ENCODE measurements around the gene SIDT2. TPM values are rescaled to one million over a fixed set of nuclear protein-coding genes. Genes with fewer than 3 reads are reported as not detected.
A peak's percentile ranks its signal among the peaks of the same experiment; 100 is the strongest.

Gene SIDT2
- total RNA-seq, 1 experiment from 2014 or later = 37.0 TPM

DNA sequence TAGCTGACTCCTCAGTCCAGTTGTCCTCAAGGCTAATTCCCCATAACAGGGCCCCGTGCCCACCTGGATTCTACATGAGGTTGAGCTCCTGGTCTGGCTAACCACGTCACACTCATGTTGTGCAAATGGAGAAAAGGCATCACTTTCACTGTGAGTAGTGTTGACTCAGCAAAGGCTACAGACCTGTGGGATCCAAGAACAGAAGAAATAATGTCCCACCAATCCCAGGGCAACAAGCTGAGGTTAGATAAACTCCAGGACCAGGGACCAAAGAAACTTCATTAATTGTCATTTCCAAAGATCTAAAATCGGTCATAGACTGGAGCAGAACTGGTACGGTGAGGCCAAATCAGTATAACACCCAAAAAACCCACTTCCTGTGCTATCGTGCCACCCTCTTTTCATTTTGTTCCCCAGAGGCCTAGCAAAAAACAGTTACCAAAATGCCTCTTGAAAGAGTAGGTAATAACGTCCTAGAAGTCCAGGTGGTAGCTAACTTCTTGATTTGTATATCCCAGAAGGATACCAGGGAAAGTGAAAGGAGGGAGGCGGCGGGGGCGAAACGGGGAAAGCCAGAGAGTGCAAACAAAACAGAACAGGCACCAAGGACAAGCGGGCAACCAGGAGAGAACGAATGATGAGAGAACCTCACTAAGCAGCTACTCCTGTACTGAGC lies 51.9 kb downstream of the SIDT2 start:
- RAD21 ChIA-PET (ENCODE audit: low non-redundant PET in 1 of 2, low total read pairs in 2 of 2, uncharacterized antibody in 2 of 2, unreplicated experiment in 2 of 2) = no interaction called here
- Histone ChIP-seq H3K36me3 (ENCODE audit: control insufficient read depth in 1 of 2, insufficient read depth in 2 of 2, low read length in 2 of 2) (peaks cover 9% of the 10 kb centered on the region in 2 experiments; a peak in 3 of 4 replicates), H3K27ac (ENCODE audit: low read depth, low read length) (peak overlapping the region; percentile 71; the same call in 1 of the 2 replicates), H4K20me1 (ENCODE audit: insufficient read depth) (no peaks in the 10 kb centered on the region), H3K9me2 (ENCODE audit: insufficient read depth) (no peaks in the 10 kb centered on the region), H3K27me3 (ENCODE audit: insufficient read depth, low read length) (no peaks in the 10 kb centered on the region), H3K4me1 (ENCODE audit: control insufficient read depth in 1 of 2, insufficient read depth in 2 of 2, low read length in 2 of 2) (peaks cover 14 to 20% of the 10 kb centered on the region in 2 experiments; a peak in 3 of 4 replicates), H3K4me3 (replicated peaks in 1 of 2; ENCODE audit: low read depth in 1 of 2, low read length in 2 of 2) (peak overlapping the region; percentile 69 to 80), H3K79me2 (ENCODE audit: insufficient read depth, low read length) (peaks cover 34% of the 10 kb centered on the region), H3K9ac (ENCODE audit: low read length) (peak overlapping the region; percentile 82), H3K9me3 (ENCODE audit: control insufficient read depth in 1 of 2, insufficient read depth in 1 of 2, low read depth in 1 of 2, low read length in 2 of 2) (no peaks in the 10 kb centered on the region), H2AFZ (ENCODE audit: low read depth, low read length, poor library complexity, severe bottlenecking) (no peak overlapping the region), H3K4me2 (ENCODE audit: low read length) (peak overlapping the region; percentile 92)
- no peak for DNase-seq (ENCODE audit: low read depth, low spot score)
- ATAC-seq = no peak
- intact Hi-C loops (cut with micrococcal nuclease) = no loop called here
- POLR2A ChIA-PET = interaction anchor here (0.7 to 1.7 kb wide), 2 partner anchors 8 to 181 kb away, joined by 4 to 5 read pairs; no protein-coding TSS in a partner anchor
- no TSS peak for BruUV-seq (replicated peaks)
- TF ChIP-seq SIN3A (IDR thresholded peaks at IDR 0.05; ENCODE audit: low read depth) (no peak), ZNF274 (IDR thresholded peaks at IDR 0.05; ENCODE audit: low read depth, low read length) (no peak), CBX3 (IDR thresholded peaks at IDR 0.05; ENCODE audit: low read depth) (no peak), POLR2AphosphoS5 (IDR thresholded peaks at IDR 0.05; ENCODE audit: low read depth, low read length) (no peak), YY1 (IDR thresholded peaks at IDR 0.05; ENCODE audit: extremely low read depth, insufficient replicate concordance, low read depth, low read length) (no peak)
- TF ChIP-seq, protein P1, sequence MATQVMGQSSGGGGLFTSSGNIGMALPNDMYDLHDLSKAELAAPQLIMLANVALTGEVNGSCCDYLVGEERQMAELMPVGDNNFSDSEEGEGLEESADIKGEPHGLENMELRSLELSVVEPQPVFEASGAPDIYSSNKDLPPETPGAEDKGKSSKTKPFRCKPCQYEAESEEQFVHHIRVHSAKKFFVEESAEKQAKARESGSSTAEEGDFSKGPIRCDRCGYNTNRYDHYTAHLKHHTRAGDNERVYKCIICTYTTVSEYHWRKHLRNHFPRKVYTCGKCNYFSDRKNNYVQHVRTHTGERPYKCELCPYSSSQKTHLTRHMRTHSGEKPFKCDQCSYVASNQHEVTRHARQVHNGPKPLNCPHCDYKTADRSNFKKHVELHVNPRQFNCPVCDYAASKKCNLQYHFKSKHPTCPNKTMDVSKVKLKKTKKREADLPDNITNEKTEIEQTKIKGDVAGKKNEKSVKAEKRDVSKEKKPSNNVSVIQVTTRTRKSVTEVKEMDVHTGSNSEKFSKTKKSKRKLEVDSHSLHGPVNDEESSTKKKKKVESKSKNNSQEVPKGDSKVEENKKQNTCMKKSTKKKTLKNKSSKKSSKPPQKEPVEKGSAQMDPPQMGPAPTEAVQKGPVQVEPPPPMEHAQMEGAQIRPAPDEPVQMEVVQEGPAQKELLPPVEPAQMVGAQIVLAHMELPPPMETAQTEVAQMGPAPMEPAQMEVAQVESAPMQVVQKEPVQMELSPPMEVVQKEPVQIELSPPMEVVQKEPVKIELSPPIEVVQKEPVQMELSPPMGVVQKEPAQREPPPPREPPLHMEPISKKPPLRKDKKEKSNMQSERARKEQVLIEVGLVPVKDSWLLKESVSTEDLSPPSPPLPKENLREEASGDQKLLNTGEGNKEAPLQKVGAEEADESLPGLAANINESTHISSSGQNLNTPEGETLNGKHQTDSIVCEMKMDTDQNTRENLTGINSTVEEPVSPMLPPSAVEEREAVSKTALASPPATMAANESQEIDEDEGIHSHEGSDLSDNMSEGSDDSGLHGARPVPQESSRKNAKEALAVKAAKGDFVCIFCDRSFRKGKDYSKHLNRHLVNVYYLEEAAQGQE (IDR thresholded peaks at IDR 0.05; ENCODE audit: low read depth) = no peak
- TF ChIP-seq, protein P2, sequence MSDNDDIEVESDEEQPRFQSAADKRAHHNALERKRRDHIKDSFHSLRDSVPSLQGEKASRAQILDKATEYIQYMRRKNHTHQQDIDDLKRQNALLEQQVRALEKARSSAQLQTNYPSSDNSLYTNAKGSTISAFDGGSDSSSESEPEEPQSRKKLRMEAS (IDR thresholded peaks at IDR 0.05) = no peak
- TF ChIP-seq, protein P3, sequence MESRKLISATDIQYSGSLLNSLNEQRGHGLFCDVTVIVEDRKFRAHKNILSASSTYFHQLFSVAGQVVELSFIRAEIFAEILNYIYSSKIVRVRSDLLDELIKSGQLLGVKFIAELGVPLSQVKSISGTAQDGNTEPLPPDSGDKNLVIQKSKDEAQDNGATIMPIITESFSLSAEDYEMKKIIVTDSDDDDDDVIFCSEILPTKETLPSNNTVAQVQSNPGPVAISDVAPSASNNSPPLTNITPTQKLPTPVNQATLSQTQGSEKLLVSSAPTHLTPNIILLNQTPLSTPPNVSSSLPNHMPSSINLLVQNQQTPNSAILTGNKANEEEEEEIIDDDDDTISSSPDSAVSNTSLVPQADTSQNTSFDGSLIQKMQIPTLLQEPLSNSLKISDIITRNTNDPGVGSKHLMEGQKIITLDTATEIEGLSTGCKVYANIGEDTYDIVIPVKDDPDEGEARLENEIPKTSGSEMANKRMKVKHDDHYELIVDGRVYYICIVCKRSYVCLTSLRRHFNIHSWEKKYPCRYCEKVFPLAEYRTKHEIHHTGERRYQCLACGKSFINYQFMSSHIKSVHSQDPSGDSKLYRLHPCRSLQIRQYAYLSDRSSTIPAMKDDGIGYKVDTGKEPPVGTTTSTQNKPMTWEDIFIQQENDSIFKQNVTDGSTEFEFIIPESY (IDR thresholded peaks at IDR 0.05; ENCODE audit: extremely low read depth, insufficient replicate concordance, low read length) = no peak
- CTCF ChIA-PET = interaction anchor here (1.6 to 2.2 kb wide), 2 partner anchors 9 to 52 kb away, joined by 3 to 10 read pairs; partner anchors contain the start of gene SIDT2
